HepG2 (cell line): ENCODE results near the gene MIS18A. TPM values are rescaled to one million over a fixed set of nuclear protein-coding genes. Genes with fewer than 3 reads are reported as not detected.

Experiments used
- ATAC-seq: fragments of 200-7000 bp; cut with Tn5 transposase; 3 replicates; pipeline ENCODE4 v1.9.1; 2020; ENCODE audit warnings: mild to moderate bottlenecking, moderate library complexity
- BruUV-seq: library from RNA; stranded (reverse); fragments of 400-500 nt; replicated peaks from 2 replicates; lab custom pipeline; 2021; lab: Mats Ljungman, UMichigan
- CTCF ChIA-PET: fragments of 300-600 bp; formaldehyde crosslinking; extraction: SDS; loops from one replicate; lab custom pipeline; 2021; ENCODE audit warnings: low total read pairs, inconsistent platforms, low intra/inter-chr PET ratio; lab: Yijun Ruan, JAX
- POLR2A ChIA-PET: fragments of 350-600 bp; sonication (Branson Sonifier 250); formaldehyde crosslinking; loops from one replicate; lab custom pipeline; 2020; ENCODE audit warnings: antibody characterized with exemption, inconsistent platforms; lab: Yijun Ruan, JAX
- DNase-seq: peaks from one replicate; pipeline ENCODE4 v3.0.0-alpha.2; 2015; ENCODE audit warnings: low spot score
- FAIRE-seq: peaks from 3 replicates; lab custom pipeline; 2011; peaks lifted over from hg19 to GRCh38; lab: Jason Lieb, UNC
- H2AFZ ChIP-seq: one replicate; pipeline ENCODE4 v1.6.1; 2011; ENCODE audit warnings: low read length, inconsistent platforms
- H3K27ac ChIP-seq: fragments of 300-600 bp; 3 replicates; pipeline ENCODE4 v1.8.0; 2011; ENCODE audit warnings: mixed run types, mild to moderate bottlenecking, mixed read lengths, low read length, inconsistent platforms; ENCODE audit not compliant: insufficient read depth; ENCODE audit errors: extremely low read length
- H3K27me3 ChIP-seq, 2 experiments: fragments of 200-600 bp in 1 of 2; 2 replicates in 1 of 2; 3 replicates in 1 of 2; pipeline versions ENCODE4 v1.6.0 to v1.8.0; 2011; ENCODE audit warnings: low read length in 2 of 2, mild to moderate bottlenecking in 2 of 2, moderate library complexity in 2 of 2, inconsistent platforms in 1 of 2; ENCODE audit not compliant: insufficient read depth in 2 of 2, control insufficient read depth in 1 of 2
- H3K36me3 ChIP-seq, 2 experiments: fragments of 200-600 bp in 1 of 2; replicated peaks in 1 of 2; 2 replicates in 1 of 2; 3 replicates in 1 of 2; pipeline versions ENCODE4 v1.5.1 to v1.8.0; 2011; ENCODE audit warnings: low read length in 2 of 2, inconsistent platforms in 1 of 2; ENCODE audit not compliant: insufficient read depth in 2 of 2, control insufficient read depth in 1 of 2
- H3K4me1 ChIP-seq: 2 replicates; pipeline ENCODE4 v1.5.1; 2012; ENCODE audit warnings: low read length, inconsistent platforms; ENCODE audit not compliant: insufficient read depth
- H3K4me2 ChIP-seq: 2 replicates; pipeline ENCODE4 v1.6.0; 2011; ENCODE audit warnings: low read depth, low read length, inconsistent platforms
- H3K4me3 ChIP-seq, 3 experiments: fragments of 200-600 bp in 1 of 3; sonication (generic), shearing (Covaris generic) in 1 of 3; replicated peaks in 1 of 3; 2 replicates each; pipeline ENCODE4 v1.5.1; 2011 to 2016; ENCODE audit warnings: low read length in 3 of 3, inconsistent platforms in 2 of 3, low read depth in 2 of 3, mild to moderate bottlenecking in 2 of 3, control low read depth in 1 of 3, mixed read lengths in 1 of 3; ENCODE audit not compliant: insufficient read depth in 1 of 3
- H3K79me2 ChIP-seq: one replicate; pipeline ENCODE4 v1.6.1; 2011; ENCODE audit warnings: low read length, inconsistent platforms; ENCODE audit not compliant: insufficient read depth
- H3K9ac ChIP-seq: 2 replicates; pipeline ENCODE4 v1.6.0; 2011; ENCODE audit warnings: mild to moderate bottlenecking, low read depth, low read length, inconsistent platforms; ENCODE audit not compliant: insufficient read depth
- H3K9me3 ChIP-seq: 2 replicates; pipeline ENCODE4 v1.5.1; 2012; ENCODE audit warnings: mild to moderate bottlenecking, low read length
- H4K20me1 ChIP-seq: 2 replicates; pipeline ENCODE4 v1.6.0; 2011; ENCODE audit warnings: inconsistent platforms, mild to moderate bottlenecking, low read length, moderate library complexity; ENCODE audit not compliant: insufficient read depth
- E2F5 ChIP-seq: sonication (generic); formaldehyde crosslinking; conservative IDR thresholded peaks from 2 replicates; pipeline ENCODE4 v1.4.0; 2020; ENCODE audit warnings: missing genetic modification reagents
- HDAC1 ChIP-seq: sonication (generic); formaldehyde crosslinking; IDR thresholded peaks from 2 replicates; pipeline ENCODE4 v1.5.1; 2020; ENCODE audit warnings: mild to moderate bottlenecking, missing genetic modification reagents
- HMGXB3 ChIP-seq: sonication (generic); formaldehyde crosslinking; IDR thresholded peaks from 2 replicates; pipeline ENCODE4 v1.4.0; 2020; ENCODE audit warnings: missing genetic modification reagents, borderline replicate concordance
- JUNB ChIP-seq: sonication (generic); formaldehyde crosslinking; IDR thresholded peaks from 2 replicates; pipeline ENCODE4 v1.8.0; 2022; ENCODE audit warnings: missing genetic modification reagents, mild to moderate bottlenecking, borderline replicate concordance
- ZFP82 ChIP-seq: sonication (generic); formaldehyde crosslinking; IDR thresholded peaks from 2 replicates; pipeline ENCODE4 v1.5.1; 2020; ENCODE audit warnings: mild to moderate bottlenecking, missing genetic modification reagents, borderline replicate concordance
- ZNF121 ChIP-seq: sonication (generic); formaldehyde crosslinking; IDR thresholded peaks from 2 replicates; pipeline ENCODE4 v1.5.0; 2020; ENCODE audit warnings: mild to moderate bottlenecking, missing genetic modification reagents
- ZNF687 ChIP-seq: sonication (generic); formaldehyde crosslinking; IDR thresholded peaks from 2 replicates; pipeline ENCODE4 v1.5.1; 2020; ENCODE audit warnings: mild to moderate bottlenecking, missing genetic modification reagents, moderate library complexity
- WGBS: methylation state at CpG from one replicate; pipeline ENCODE4 v1.1.6; 2017; ENCODE audit warnings: low lambda C conversion rate; 5-methylcytosine and 5-hydroxymethylcytosine counted together
- in situ Hi-C: cut with HindIII; loops from 2 replicates; pipeline ENCODE4 v1.10.0; 2017; ENCODE audit warnings: low pct_unique_long_range_greater_than_20kb; ENCODE audit not compliant: extremely low pct_ligation_motif_present
- intact Hi-C: fragments of 100-400 bp; cut with micrococcal nuclease; formaldehyde crosslinking; loops from one replicate; pipeline ENCODE4 v1.10.0; 2022; ENCODE audit not compliant: unreplicated experiment
- polyA plus RNA-seq, 8 experiments: library from polyadenylated mRNA; depleted of rRNA in 3 of 8; stranded (reverse) in 7 of 8; unstranded in 1 of 8; fragments of >200 nt; fragmentation: Illumina TruSeq in 4 of 8; extraction: Trizol in 4 of 8; gene quantifications; 2 replicates each; pipeline versions ENCODE4 v1.2.1 to v1.2.3, GENCODE V29; 2011 to 2016; ENCODE audit warnings: low read depth in 4 of 8, missing spikeins in 1 of 8, mixed read lengths in 1 of 8; ENCODE audit not compliant: insufficient read depth in 1 of 8
- total RNA-seq, 5 experiments: library from RNA; depleted of rRNA; stranded (reverse); fragments of >200 nt; fragmentation: Illumina TruSeq; extraction: Trizol; gene quantifications; 2 replicates each; pipeline ENCODE4 v1.2.3, GENCODE V29; 2016; ENCODE audit warnings: low read depth in 1 of 5

MIS18A gene
- total and polyA plus RNA-seq, 2 of the 13 experiments (the other 11 are each of a cell fraction or from before 2014, with no cell fraction given), result 11.2 to 41.4 TPM

- no peak for TF ChIP-seq JUNB (CRISPR knock-in tag)
- TF ChIP-seq E2F5 (CRISPR knock-in tag), result no peak
- TF ChIP-seq ZFP82 (CRISPR knock-in tag), result no peak
- no peak for TF ChIP-seq HDAC1 (CRISPR knock-in tag)
- no peak for TF ChIP-seq HMGXB3 (CRISPR knock-in tag)
- TF ChIP-seq ZNF121 (CRISPR knock-in tag), result 0 out of 2 replicates have a peak, but pooled peaks have one; percentile 33
- TF ChIP-seq ZNF687 (CRISPR knock-in tag), result no peak
- TF ChIP-seq, all 625 proteins: peak for 1
- DNase-seq (no peak), FAIRE-seq (no peak), ATAC-seq (no peak)
- intact Hi-C loops, result loop anchor here (5.0 kb wide), 1 partner anchor 52 kb away; no protein-coding TSS in a partner anchor
- H3K4me3 ChIP-seq, result no peak overlapping the region
- no peaks in the 10 kb centered on the region for H3K9me3 ChIP-seq
- H3K79me2 ChIP-seq, result no peaks in the 10 kb centered on the region
- H3K4me2 ChIP-seq, result no peak overlapping the region
- peaks cover 34% of the 10 kb centered on the region for H3K4me1 ChIP-seq
- no TSS peak for BruUV-seq
- in situ Hi-C loops, result no loop called here
- 97% methylated on average over 7 of the region's 7 CpGs for WGBS
- H3K27ac ChIP-seq, result no peak overlapping the region
- ChIA-PET POLR2A (no interaction called here), CTCF (no interaction called here)
- H3K36me3 ChIP-seq, result no peaks in the 10 kb centered on the region; a peak in 1 of 5 replicates
- H3K9ac ChIP-seq, result no peak overlapping the region
- H2AFZ ChIP-seq, result no peak overlapping the region
- no peaks in the 10 kb centered on the region for H3K27me3 ChIP-seq
- no peaks in the 10 kb centered on the region for H4K20me1 ChIP-seq
Measured at GRCh38 chr21:32304998-32305397, 26.1 kb upstream of the MIS18A start.
